IMR-90 (cell line): ENCODE measurements around the gene BAIAP2. TPM values are rescaled to one million over a fixed set of nuclear protein-coding genes. Genes with fewer than 3 reads are reported as not detected.

ENCODE experiments used
- ATAC-seq: fragments of 200-7000 bp; cut with Tn5 transposase; 2 replicates; pipeline ENCODE4 v1.9.1; 2020; ENCODE audit warnings: low read depth, mild to moderate bottlenecking, moderate library complexity
- BruUV-seq: library from RNA; stranded (reverse); fragments of 400-500 nt; replicated peaks from 2 replicates; lab custom pipeline; 2021; lab: Mats Ljungman, UMichigan
- CTCF ChIA-PET: fragments of 300-600 bp; formaldehyde crosslinking; extraction: SDS; loops from one replicate; lab custom pipeline; 2021; ENCODE audit warnings: antibody characterized with exemption; lab: Yijun Ruan, JAX
- POLR2A ChIA-PET: fragments of 300-600 bp; sonication (Branson Sonifier 250); formaldehyde crosslinking; loops from one replicate; lab custom pipeline; 2022; ENCODE audit warnings: antibody characterized with exemption; ENCODE audit not compliant: unreplicated experiment; lab: Charles Lee
- DNase-seq: peaks from one replicate; pipeline ENCODE4 v3.0.0; 2013
- H2AFZ ChIP-seq: replicated peaks from 2 replicates; pipeline ENCODE3; 2013; ENCODE audit warnings: low read length, mild to moderate bottlenecking; ENCODE audit not compliant: poor library complexity
- H2AK5ac ChIP-seq: 2 replicates; pipeline ENCODE4 v1.6.1; 2013; ENCODE audit warnings: low read depth, low read length, inconsistent platforms
- H2AK9ac ChIP-seq: replicated peaks from 2 replicates; pipeline ENCODE3; 2013; ENCODE audit warnings: mild to moderate bottlenecking, low read depth, low read length, moderate library complexity; ENCODE audit not compliant: poor library complexity
- H2BK120ac ChIP-seq: 2 replicates; pipeline ENCODE4 v1.6.1; 2013; ENCODE audit warnings: low read depth, low read length, inconsistent platforms
- H2BK15ac ChIP-seq: 3 replicates; pipeline ENCODE4 v1.6.1; 2013; ENCODE audit warnings: low read depth, low read length, inconsistent platforms
- H2BK20ac ChIP-seq: 2 replicates; pipeline ENCODE4 v1.6.1; 2013; ENCODE audit warnings: low read depth, mild to moderate bottlenecking, inconsistent platforms, low read length, moderate library complexity
- H2BK5ac ChIP-seq: 2 replicates; pipeline ENCODE4 v1.6.1; 2013; ENCODE audit warnings: mild to moderate bottlenecking, low read depth, low read length, inconsistent platforms; ENCODE audit not compliant: poor library complexity, severe bottlenecking
- H3K14ac ChIP-seq: replicated peaks from 2 replicates; pipeline ENCODE4 v1.6.1; 2013; ENCODE audit warnings: low read depth, low read length, inconsistent platforms
- H3K18ac ChIP-seq: 2 replicates; pipeline ENCODE4 v1.6.1; 2013; ENCODE audit warnings: low read depth, low read length, control low read depth
- H3K23ac ChIP-seq: 2 replicates; pipeline ENCODE4 v1.6.1; 2013; ENCODE audit warnings: low read depth, low read length, inconsistent platforms
- H3K27ac ChIP-seq: 2 replicates; pipeline ENCODE4 v1.5.1; 2013; ENCODE audit warnings: mild to moderate bottlenecking, control low read depth, low read length; ENCODE audit not compliant: insufficient read depth
- H3K27me3 ChIP-seq: 2 replicates; pipeline ENCODE4 v1.6.1; 2013; ENCODE audit warnings: low read length; ENCODE audit not compliant: control insufficient read depth, insufficient read depth
- H3K36me3 ChIP-seq: 2 replicates; pipeline ENCODE4 v1.6.1; 2013; ENCODE audit warnings: low read length, mixed read lengths; ENCODE audit not compliant: control insufficient read depth, insufficient read depth
- H3K4ac ChIP-seq: 2 replicates; pipeline ENCODE4 v1.6.1; 2013; ENCODE audit warnings: low read depth, low read length, inconsistent platforms
- H3K4me1 ChIP-seq: 2 replicates; pipeline ENCODE4 v1.6.1; 2013; ENCODE audit warnings: low read length, mixed read lengths; ENCODE audit not compliant: control insufficient read depth, insufficient read depth
- H3K4me2 ChIP-seq: 2 replicates; pipeline ENCODE4 v1.6.1; 2013; ENCODE audit warnings: low read depth, mild to moderate bottlenecking, control low read depth, low read length, moderate library complexity
- H3K4me3 ChIP-seq: 2 replicates; pipeline ENCODE4 v1.5.1; 2013; ENCODE audit warnings: low read depth, mild to moderate bottlenecking, control low read depth, low read length, moderate library complexity; ENCODE audit not compliant: insufficient read depth
- H3K56ac ChIP-seq: 2 replicates; pipeline ENCODE4 v1.6.1; 2013; ENCODE audit warnings: low read length, inconsistent platforms; ENCODE audit not compliant: insufficient read depth; ENCODE audit errors: extremely low read depth
- H3K79me1 ChIP-seq, 2 experiments: 2 replicates each; pipeline ENCODE4 v1.6.1; 2013; ENCODE audit warnings: low read length in 2 of 2, inconsistent platforms in 1 of 2, low read depth in 1 of 2
- H3K9ac ChIP-seq: 2 replicates; pipeline ENCODE4 v1.6.1; 2013; ENCODE audit warnings: low read depth, low read length, control low read depth
- H3K9me1 ChIP-seq: 2 replicates; pipeline ENCODE4 v1.6.1; 2013; ENCODE audit warnings: low read length, inconsistent platforms; ENCODE audit not compliant: insufficient read depth
- H3K9me3 ChIP-seq: 2 replicates; pipeline ENCODE4 v1.6.1; 2013; ENCODE audit warnings: low read length; ENCODE audit not compliant: control insufficient read depth, insufficient read depth
- H4K20me1 ChIP-seq: 2 replicates; pipeline ENCODE4 v1.6.1; 2013; ENCODE audit warnings: low read length, inconsistent platforms; ENCODE audit not compliant: insufficient read depth
- H4K5ac ChIP-seq: 2 replicates; pipeline ENCODE4 v1.6.1; 2013; ENCODE audit warnings: mild to moderate bottlenecking, low read depth, low read length, control low read depth
- H4K8ac ChIP-seq, 2 experiments: 2 replicates each; pipeline ENCODE4 v1.6.1; 2013; ENCODE audit warnings: low read depth in 2 of 2, low read length in 2 of 2, control low read depth in 1 of 2, inconsistent platforms in 1 of 2
- H4K91ac ChIP-seq: 2 replicates; pipeline ENCODE4 v1.6.1; 2013; ENCODE audit warnings: low read depth, low read length, inconsistent platforms; ENCODE audit not compliant: insufficient read depth
- CHD1 ChIP-seq: IDR thresholded peaks from 2 replicates; pipeline ENCODE4 v1.6.1; 2012; ENCODE audit warnings: low read depth, low read length, improper control_type of control experiment
- MAZ ChIP-seq: IDR thresholded peaks from 2 replicates; pipeline ENCODE4 v1.6.1; 2012; ENCODE audit warnings: low read depth, mild to moderate bottlenecking, low read length, improper control_type of control experiment, moderate library complexity, borderline replicate concordance
- RCOR1 ChIP-seq: IDR thresholded peaks from 2 replicates; pipeline ENCODE4 v1.6.1; 2012; ENCODE audit warnings: mild to moderate bottlenecking, low read length, improper control_type of control experiment; ENCODE audit not compliant: insufficient replicate concordance
- WGBS, 2 experiments: methylation state at CpG; one replicate each; pipeline versions ENCODE4 v1.1.5 to v1.1.7; 2013; ENCODE audit warnings: missing lambda C conversion rate in 2 of 2; ENCODE audit not compliant: insufficient read length in 1 of 2; ENCODE audit errors: extremely low coverage in 2 of 2; 5-methylcytosine and 5-hydroxymethylcytosine counted together
- dilution Hi-C: fragments of 300-500 bp; cut with HindIII; formaldehyde crosslinking; loops from one replicate; pipeline ENCODE4 v1.14.3; 2018; ENCODE audit warnings: low sequenced_read_pairs; ENCODE audit not compliant: unreplicated experiment
- in situ Hi-C: fragments of 300-500 bp; cut with MboI; formaldehyde crosslinking; loops from 3 replicates; pipeline ENCODE4 v1.14.3; 2019; ENCODE audit warnings: low sequenced_read_pairs, inconsistent platforms, mixed read lengths
- intact Hi-C: fragments of 100-400 bp; cut with micrococcal nuclease; formaldehyde crosslinking; loops from 2 replicates; pipeline ENCODE4 v1.10.0; 2022
- polyA plus RNA-seq, 3 experiments: library from polyadenylated mRNA; depleted of rRNA; stranded (reverse); fragments of >200 nt; gene quantifications; 2 replicates each; pipeline ENCODE4 v1.2.3, GENCODE V29; 2012; ENCODE audit warnings: low replicate concordance in 1 of 3
- total RNA-seq: library from RNA; depleted of rRNA; stranded (reverse); fragments of >200 nt; gene quantifications from 2 replicates; pipeline ENCODE4 v1.2.3, GENCODE V29; 2012
- TF ChIP-seq, protein P1 (sequence below): fragments of 150-350 bp; IDR thresholded peaks from 2 replicates; pipeline ENCODE4 v1.6.1; 2016; ENCODE audit warnings: low read depth, mild to moderate bottlenecking, low read length, moderate library complexity, borderline replicate concordance

The BAIAP2 gene
- total and polyA plus RNA-seq, 2 of the 4 experiments (the other 2 are of a cell fraction) = 18.3 to 32.6 TPM

DNA sequence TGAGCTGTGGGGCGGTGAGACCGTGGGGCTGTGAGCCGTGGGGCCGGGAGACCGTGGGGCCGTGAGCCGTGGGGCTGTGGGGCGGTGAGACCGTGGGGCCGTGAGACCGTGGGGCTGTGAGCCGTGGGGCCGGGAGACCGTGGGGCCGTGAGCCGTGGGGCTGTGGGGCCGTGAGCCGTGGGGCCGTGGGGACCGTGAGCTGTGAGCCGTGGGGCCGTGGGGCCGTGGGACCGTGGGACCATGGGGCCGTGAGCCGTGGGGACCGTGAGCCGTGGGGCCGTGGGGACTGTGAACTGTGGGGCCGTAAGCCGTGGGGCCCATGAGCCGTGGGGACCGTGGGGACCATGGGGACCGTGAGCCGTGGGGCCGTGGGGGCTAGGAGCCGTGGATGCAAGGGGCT lies 105.7 kb downstream of the BAIAP2 start:
- CTCF ChIA-PET = no interaction called here

More for the DNA sequence above, 105.7 kb downstream of the BAIAP2 start:
- Histone ChIP-seq H3K4me2 (no peak overlapping the region), H3K27ac (no peak overlapping the region), H3K9me1 (peaks cover 3% of the 10 kb centered on the region; the same call in 1 of the 2 replicates), H2BK15ac (no peak overlapping the region), H3K4me3 (no peak overlapping the region), H3K9me3 (no peaks in the 10 kb centered on the region), H2BK20ac (no peak overlapping the region), H4K5ac (no peak overlapping the region), H3K79me1 (no peaks in the 10 kb centered on the region), H3K18ac (no peak overlapping the region), H4K91ac (no peak overlapping the region), H3K4ac (no peak overlapping the region), H3K23ac (no peak overlapping the region), H4K8ac (no peak overlapping the region), H2AK5ac (no peak overlapping the region), H2BK5ac (no peak overlapping the region), H3K4me1 (no peaks in the 10 kb centered on the region), H2AK9ac (no peak overlapping the region), H3K9ac (no peak overlapping the region), H3K27me3 (peaks cover 4% of the 10 kb centered on the region; the same call in 1 of the 2 replicates), H4K20me1 (no peaks in the 10 kb centered on the region), H2AFZ (no peak overlapping the region), H2BK120ac (no peak overlapping the region), H3K56ac (no peak overlapping the region), H3K36me3 (no peaks in the 10 kb centered on the region), H3K14ac (no peak overlapping the region)
- in situ Hi-C loops (no loop called here), intact Hi-C loops (loop anchor here (5.0 kb wide), 1 partner anchor 82 kb away; the partner anchor contains the start of gene CEP131), dilution Hi-C loops (no loop called here)
- 87% methylated on average over 12 of the region's 37 CpGs; no CpG with 5 or more reads in 1 of the 2 experiments for WGBS, 2 experiments
- no TSS peak for BruUV-seq
- POLR2A ChIA-PET = interaction anchor here (0.6 kb wide), 1 partner anchor 83 kb away, joined by 3 read pairs; no protein-coding TSS in a partner anchor
- ATAC-seq = no peak
- TF ChIP-seq RCOR1 = no peak
- TF ChIP-seq, protein P1, sequence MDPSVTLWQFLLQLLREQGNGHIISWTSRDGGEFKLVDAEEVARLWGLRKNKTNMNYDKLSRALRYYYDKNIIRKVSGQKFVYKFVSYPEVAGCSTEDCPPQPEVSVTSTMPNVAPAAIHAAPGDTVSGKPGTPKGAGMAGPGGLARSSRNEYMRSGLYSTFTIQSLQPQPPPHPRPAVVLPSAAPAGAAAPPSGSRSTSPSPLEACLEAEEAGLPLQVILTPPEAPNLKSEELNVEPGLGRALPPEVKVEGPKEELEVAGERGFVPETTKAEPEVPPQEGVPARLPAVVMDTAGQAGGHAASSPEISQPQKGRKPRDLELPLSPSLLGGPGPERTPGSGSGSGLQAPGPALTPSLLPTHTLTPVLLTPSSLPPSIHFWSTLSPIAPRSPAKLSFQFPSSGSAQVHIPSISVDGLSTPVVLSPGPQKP = no peak
- no peak for TF ChIP-seq MAZ
- no peak for TF ChIP-seq CHD1
- DNase-seq = no peak
